HepG2 (cell line): ENCODE measurements around the gene TBX21. TPM values are rescaled to one million over a fixed set of nuclear protein-coding genes. Genes with fewer than 3 reads are reported as not detected.
A peak's percentile ranks its signal among the peaks of the same experiment; 100 is the strongest.

Experiments used
- ATAC-seq: fragments of 200-7000 bp; cut with Tn5 transposase; 3 replicates; pipeline ENCODE4 v1.9.1; 2020; ENCODE audit warnings: mild to moderate bottlenecking, moderate library complexity
- BruUV-seq: library from RNA; stranded (reverse); fragments of 400-500 nt; replicated peaks from 2 replicates; lab custom pipeline; 2021; lab: Mats Ljungman, UMichigan
- CTCF ChIA-PET: fragments of 300-600 bp; formaldehyde crosslinking; extraction: SDS; loops from one replicate; lab custom pipeline; 2021; ENCODE audit warnings: low total read pairs, inconsistent platforms, low intra/inter-chr PET ratio; lab: Yijun Ruan, JAX
- POLR2A ChIA-PET: fragments of 350-600 bp; sonication (Branson Sonifier 250); formaldehyde crosslinking; loops from one replicate; lab custom pipeline; 2020; ENCODE audit warnings: antibody characterized with exemption, inconsistent platforms; lab: Yijun Ruan, JAX
- DNase-seq: peaks from one replicate; pipeline ENCODE4 v3.0.0-alpha.2; 2015; ENCODE audit warnings: low spot score
- FAIRE-seq: peaks from 3 replicates; lab custom pipeline; 2011; peaks lifted over from hg19 to GRCh38; lab: Jason Lieb, UNC
- H2AFZ ChIP-seq: one replicate; pipeline ENCODE4 v1.6.1; 2011; ENCODE audit warnings: low read length, inconsistent platforms
- H3K27ac ChIP-seq: fragments of 300-600 bp; 3 replicates; pipeline ENCODE4 v1.8.0; 2011; ENCODE audit warnings: mixed run types, mild to moderate bottlenecking, mixed read lengths, low read length, inconsistent platforms; ENCODE audit not compliant: insufficient read depth; ENCODE audit errors: extremely low read length
- H3K27me3 ChIP-seq, 2 experiments: fragments of 200-600 bp in 1 of 2; 2 replicates in 1 of 2; 3 replicates in 1 of 2; pipeline versions ENCODE4 v1.6.0 to v1.8.0; 2011; ENCODE audit warnings: low read length in 2 of 2, mild to moderate bottlenecking in 2 of 2, moderate library complexity in 2 of 2, inconsistent platforms in 1 of 2; ENCODE audit not compliant: insufficient read depth in 2 of 2, control insufficient read depth in 1 of 2
- H3K36me3 ChIP-seq, 2 experiments: fragments of 200-600 bp in 1 of 2; replicated peaks in 1 of 2; 2 replicates in 1 of 2; 3 replicates in 1 of 2; pipeline versions ENCODE4 v1.5.1 to v1.8.0; 2011; ENCODE audit warnings: low read length in 2 of 2, inconsistent platforms in 1 of 2; ENCODE audit not compliant: insufficient read depth in 2 of 2, control insufficient read depth in 1 of 2
- H3K4me1 ChIP-seq: 2 replicates; pipeline ENCODE4 v1.5.1; 2012; ENCODE audit warnings: low read length, inconsistent platforms; ENCODE audit not compliant: insufficient read depth
- H3K4me2 ChIP-seq: 2 replicates; pipeline ENCODE4 v1.6.0; 2011; ENCODE audit warnings: low read depth, low read length, inconsistent platforms
- H3K4me3 ChIP-seq, 3 experiments: fragments of 200-600 bp in 1 of 3; sonication (generic), shearing (Covaris generic) in 1 of 3; replicated peaks in 1 of 3; 2 replicates each; pipeline ENCODE4 v1.5.1; 2011 to 2016; ENCODE audit warnings: low read length in 3 of 3, inconsistent platforms in 2 of 3, low read depth in 2 of 3, mild to moderate bottlenecking in 2 of 3, control low read depth in 1 of 3, mixed read lengths in 1 of 3; ENCODE audit not compliant: insufficient read depth in 1 of 3
- H3K79me2 ChIP-seq: one replicate; pipeline ENCODE4 v1.6.1; 2011; ENCODE audit warnings: low read length, inconsistent platforms; ENCODE audit not compliant: insufficient read depth
- H3K9ac ChIP-seq: 2 replicates; pipeline ENCODE4 v1.6.0; 2011; ENCODE audit warnings: mild to moderate bottlenecking, low read depth, low read length, inconsistent platforms; ENCODE audit not compliant: insufficient read depth
- H3K9me3 ChIP-seq: 2 replicates; pipeline ENCODE4 v1.5.1; 2012; ENCODE audit warnings: mild to moderate bottlenecking, low read length
- H4K20me1 ChIP-seq: 2 replicates; pipeline ENCODE4 v1.6.0; 2011; ENCODE audit warnings: inconsistent platforms, mild to moderate bottlenecking, low read length, moderate library complexity; ENCODE audit not compliant: insufficient read depth
- FUBP1 ChIP-seq: sonication (generic); formaldehyde crosslinking; IDR thresholded peaks from 2 replicates; pipeline ENCODE4 v1.5.1; 2020; ENCODE audit warnings: missing genetic modification reagents, mild to moderate bottlenecking, borderline replicate concordance
- KLF15 ChIP-seq: sonication (generic); formaldehyde crosslinking; IDR thresholded peaks from 2 replicates; pipeline ENCODE4 v1.8.1; 2023; ENCODE audit warnings: borderline replicate concordance, mild to moderate bottlenecking, inconsistent platforms, missing genetic modification reagents, mixed read lengths
- RFX1 ChIP-seq: fragments of 450-650 bp; IDR thresholded peaks from 2 replicates; pipeline ENCODE4 v1.6.1; 2017
- STAG1 ChIP-seq: sonication (generic); formaldehyde crosslinking; IDR thresholded peaks from 2 replicates; pipeline ENCODE4 v1.4.0; 2020; ENCODE audit warnings: missing genetic modification reagents
- UBTF ChIP-seq: sonication (generic); formaldehyde crosslinking; IDR thresholded peaks from 2 replicates; pipeline ENCODE4 v1.4.0; 2020; ENCODE audit warnings: mild to moderate bottlenecking, missing genetic modification reagents
- ZNF121 ChIP-seq: sonication (generic); formaldehyde crosslinking; IDR thresholded peaks from 2 replicates; pipeline ENCODE4 v1.5.0; 2020; ENCODE audit warnings: mild to moderate bottlenecking, missing genetic modification reagents
- ZNF446 ChIP-seq: sonication (generic); formaldehyde crosslinking; IDR thresholded peaks from 2 replicates; pipeline ENCODE4 v1.5.0; 2020; ENCODE audit warnings: mild to moderate bottlenecking, missing genetic modification reagents
- ZSCAN22 ChIP-seq: sonication (generic); formaldehyde crosslinking; IDR thresholded peaks from 2 replicates; pipeline ENCODE4 v1.4.0; 2020; ENCODE audit warnings: mild to moderate bottlenecking, missing genetic modification reagents
- WGBS: methylation state at CpG from one replicate; pipeline ENCODE4 v1.1.6; 2017; ENCODE audit warnings: low lambda C conversion rate; 5-methylcytosine and 5-hydroxymethylcytosine counted together
- in situ Hi-C: cut with HindIII; loops from 2 replicates; pipeline ENCODE4 v1.10.0; 2017; ENCODE audit warnings: low pct_unique_long_range_greater_than_20kb; ENCODE audit not compliant: extremely low pct_ligation_motif_present
- intact Hi-C: fragments of 100-400 bp; cut with micrococcal nuclease; formaldehyde crosslinking; loops from one replicate; pipeline ENCODE4 v1.10.0; 2022; ENCODE audit not compliant: unreplicated experiment
- polyA plus RNA-seq, 8 experiments: library from polyadenylated mRNA; depleted of rRNA in 3 of 8; stranded (reverse) in 7 of 8; unstranded in 1 of 8; fragments of >200 nt; fragmentation: Illumina TruSeq in 4 of 8; extraction: Trizol in 4 of 8; gene quantifications; 2 replicates each; pipeline versions ENCODE4 v1.2.1 to v1.2.3, GENCODE V29; 2011 to 2016; ENCODE audit warnings: low read depth in 4 of 8, missing spikeins in 1 of 8, mixed read lengths in 1 of 8; ENCODE audit not compliant: insufficient read depth in 1 of 8
- total RNA-seq, 5 experiments: library from RNA; depleted of rRNA; stranded (reverse); fragments of >200 nt; fragmentation: Illumina TruSeq; extraction: Trizol; gene quantifications; 2 replicates each; pipeline ENCODE4 v1.2.3, GENCODE V29; 2016; ENCODE audit warnings: low read depth in 1 of 5

Gene TBX21
- total and polyA plus RNA-seq, 2 of the 13 experiments (the other 11 are each of a cell fraction or from before 2014, with no cell fraction given), result not detected

GRCh38 chr17:47736501-47737495 is 3.8 kb downstream of the TBX21 start (continued):
- TF ChIP-seq KLF15 (CRISPR knock-in tag), result no peak

GRCh38 chr17:47738178-47738577 is 5.1 kb downstream of the TBX21 start:
- no peak for TF ChIP-seq UBTF (CRISPR knock-in tag)
- no peak for TF ChIP-seq ZNF446 (CRISPR knock-in tag)
- no peak for TF ChIP-seq STAG1
- no peak for TF ChIP-seq ZSCAN22 (CRISPR knock-in tag)
- TF ChIP-seq FUBP1 (CRISPR knock-in tag), result no peak
- TF ChIP-seq ZNF121 (CRISPR knock-in tag), result 0 out of 2 replicates have a peak, but pooled peaks have one; percentile 11
- TF ChIP-seq RFX1, result no peak
- TF ChIP-seq, all 625 proteins: peak for 1
- peaks cover 20 to 80% of the 10 kb centered on the region in 2 experiments for H3K27me3 ChIP-seq
- H3K4me2 ChIP-seq, result no peak overlapping the region
- H3K9me3 ChIP-seq, result no peaks in the 10 kb centered on the region
- peaks cover 19% of the 10 kb centered on the region for H3K4me1 ChIP-seq
- H3K36me3 ChIP-seq, result no peaks in the 10 kb centered on the region
- FAIRE-seq (no peak), ATAC-seq (no peak), DNase-seq (no peak)
- BruUV-seq, result no TSS peak
- no peak overlapping the region for H3K4me3 ChIP-seq
- no peak overlapping the region for H3K9ac ChIP-seq
- POLR2A ChIA-PET, result no interaction called here
- H3K27ac ChIP-seq, result no peak overlapping the region
- intact Hi-C loops, result no loop called here
- 39% methylated on average over 7 of the region's 7 CpGs for WGBS
- CTCF ChIA-PET, result no interaction called here
- no peaks in the 10 kb centered on the region for H3K79me2 ChIP-seq
- no peaks in the 10 kb centered on the region; the same call in 1 of the 2 replicates for H4K20me1 ChIP-seq
- no peak overlapping the region for H2AFZ ChIP-seq
- in situ Hi-C loops, result no loop called here
